ENCODE results near the gene NKX2-2.

The NKX2-2 gene

GRCh38 chr20:21554376-21554890 is 40.6 kb upstream of the NKX2-2 start:
- no peak for TF ChIP-seq CTCF (IDR thresholded peaks at IDR 0.05; ENCODE audit: low read depth, low read length)
- no peak for DNase-seq (ENCODE audit: extremely low read depth, low read depth)

GRCh38 chr20:21550587-21550986 is 36.7 kb upstream of the NKX2-2 start:
- no peak for DNase-seq (ENCODE audit: extremely low read depth, low read depth)
- TF ChIP-seq CTCF (IDR thresholded peaks at IDR 0.05; ENCODE audit: low read depth, low read length), result no peak

- DNase-seq (ENCODE audit: extremely low read depth, low read depth), result no peak
- TF ChIP-seq CTCF (IDR thresholded peaks at IDR 0.05; ENCODE audit: low read depth, low read length), result no peak
These were observed 34.6 kb upstream of the NKX2-2 start for GRCh38 chr20:21548390-21549035.

- TF ChIP-seq CTCF (IDR thresholded peaks at IDR 0.05; ENCODE audit: low read depth, low read length), result no peak
- no peak for DNase-seq (ENCODE audit: extremely low read depth, low read depth)
These were observed 32.5 kb upstream of the NKX2-2 start for GRCh38 chr20:21546355-21546754.

GRCh38 chr20:21539512-21539911 is 25.6 kb upstream of the NKX2-2 start:
- TF ChIP-seq CTCF (IDR thresholded peaks at IDR 0.05; ENCODE audit: low read depth, low read length), result no peak

GRCh38 chr20:21534886-21535285 is 21.0 kb upstream of the NKX2-2 start:
- no peak for DNase-seq (ENCODE audit: extremely low read depth, low read depth)
- no peak for TF ChIP-seq CTCF (IDR thresholded peaks at IDR 0.05; ENCODE audit: low read depth, low read length)

More at GRCh38 chr20:21539512-21539911, 25.6 kb upstream of the NKX2-2 start:
- DNase-seq (ENCODE audit: extremely low read depth, low read depth), result no peak

GRCh38 chr20:21534453-21534852 is 20.6 kb upstream of the NKX2-2 start:
- no peak for DNase-seq (ENCODE audit: extremely low read depth, low read depth)

More at GRCh38 chr20:21534453-21534852, 20.6 kb upstream of the NKX2-2 start:
- no peak for TF ChIP-seq CTCF (IDR thresholded peaks at IDR 0.05; ENCODE audit: low read depth, low read length)
